HEK293 (cell line): ENCODE data around the gene IFIH1.

Experiments
- CTCF ChIA-PET: fragments of 350-600 bp; formaldehyde crosslinking; extraction: SDS; loops from one replicate; lab custom pipeline; 2021; ENCODE audit warnings: antibody characterized with exemption; lab: Yijun Ruan, JAX
- POLR2A ChIA-PET: fragments of 300-600 bp; formaldehyde crosslinking; extraction: SDS; loops from one replicate; lab custom pipeline; 2020; ENCODE audit warnings: antibody characterized with exemption, inconsistent platforms; lab: Yijun Ruan, JAX
- H3K27ac ChIP-seq: fragments of 200-500 bp; sonication (Bioruptor generic); 2 replicates; pipeline ENCODE4 v1.5.1; 2014; ENCODE audit warnings: low read depth, low read length, control low read depth, inconsistent platforms; ENCODE audit errors: extremely low read depth
- H3K36me3 ChIP-seq, 2 experiments: fragments of 200-500 bp in 1 of 2; sonication (Bioruptor generic) in 1 of 2; 1 replicate in 1 of 2; 2 replicates in 1 of 2; pipeline ENCODE4 v1.5.1; 2014 to 2017; ENCODE audit warnings: inconsistent platforms in 2 of 2, low read length in 2 of 2; ENCODE audit not compliant: control insufficient read depth in 2 of 2, insufficient read depth in 1 of 2
- H3K4me1 ChIP-seq: fragments of 200-500 bp; sonication (Bioruptor generic); 2 replicates; pipeline ENCODE4 v1.5.1; 2014; ENCODE audit warnings: mild to moderate bottlenecking, low read length, inconsistent platforms; ENCODE audit not compliant: control insufficient read depth, insufficient read depth
- H3K4me3 ChIP-seq: 2 replicates; pipeline ENCODE4 v1.5.1; 2011; ENCODE audit warnings: low read depth, mild to moderate bottlenecking, control low read depth, low read length, moderate library complexity
- H3K9me3 ChIP-seq: fragments of 200-500 bp; sonication (Bioruptor generic); 2 replicates; pipeline ENCODE4 v1.5.1; 2014; ENCODE audit warnings: low read depth, low read length, inconsistent platforms; ENCODE audit not compliant: control insufficient read depth, insufficient read depth
- GLIS2 ChIP-seq: fragments of 450-650 bp; formaldehyde crosslinking; IDR thresholded peaks from 2 replicates; pipeline ENCODE4 v1.5.1; 2016; ENCODE audit warnings: missing biosample characterization, missing genetic modification characterization
- HOXC10 ChIP-seq: sonication (generic); formaldehyde crosslinking; IDR thresholded peaks from 2 replicates; pipeline ENCODE4 v1.8.1; 2023; ENCODE audit warnings: mild to moderate bottlenecking, missing genetic modification reagents
- PATZ1 ChIP-seq: fragments of 450-650 bp; formaldehyde crosslinking; IDR thresholded peaks from 2 replicates; pipeline ENCODE4 v1.5.1; 2016; ENCODE audit warnings: missing biosample characterization, missing genetic modification characterization
- PRDM1 ChIP-seq: fragments of 450-650 bp; formaldehyde crosslinking; IDR thresholded peaks from 2 replicates; pipeline ENCODE4; 2016; ENCODE audit warnings: missing biosample characterization, missing genetic modification characterization
- TCF7L2 ChIP-seq: IDR thresholded peaks from 2 replicates; pipeline ENCODE4 v1.6.1; 2011; ENCODE audit warnings: low read depth, mild to moderate bottlenecking, inconsistent platforms, low read length, moderate library complexity, borderline replicate concordance
- YY1 ChIP-seq: fragments of 450-650 bp; formaldehyde crosslinking; IDR thresholded peaks from 2 replicates; pipeline ENCODE4 v1.5.1; 2018; ENCODE audit warnings: missing biosample characterization, missing genetic modification characterization
- ZBTB6 ChIP-seq: fragments of 450-650 bp; formaldehyde crosslinking; IDR thresholded peaks from 2 replicates; pipeline ENCODE4 v1.5.1; 2017; ENCODE audit warnings: missing biosample characterization, missing genetic modification characterization
- ZNF114 ChIP-seq: fragments of 450-650 bp; formaldehyde crosslinking; IDR thresholded peaks from 2 replicates; pipeline ENCODE4 v1.5.0; 2017; ENCODE audit warnings: missing biosample characterization, missing genetic modification characterization
- ZNF148 ChIP-seq: fragments of 450-650 bp; formaldehyde crosslinking; IDR thresholded peaks from 2 replicates; pipeline ENCODE4 v1.5.0; 2017; ENCODE audit warnings: missing biosample characterization, missing genetic modification characterization, borderline replicate concordance
- ZNF155 ChIP-seq: fragments of 450-650 bp; formaldehyde crosslinking; IDR thresholded peaks from 2 replicates; pipeline ENCODE4 v1.5.1; 2016; ENCODE audit warnings: missing biosample characterization, missing genetic modification characterization
- ZNF266 ChIP-seq: fragments of 450-650 bp; formaldehyde crosslinking; IDR thresholded peaks from 2 replicates; pipeline ENCODE4 v1.5.1; 2016; ENCODE audit warnings: missing biosample characterization, missing genetic modification characterization, low read depth
- ZNF324 ChIP-seq: fragments of 450-650 bp; formaldehyde crosslinking; IDR thresholded peaks from 2 replicates; pipeline ENCODE4 v1.5.1; 2016; ENCODE audit warnings: missing biosample characterization, missing genetic modification characterization
- ZNF354C ChIP-seq: fragments of 450-650 bp; formaldehyde crosslinking; IDR thresholded peaks from 2 replicates; pipeline ENCODE4 v1.5.1; 2016; ENCODE audit warnings: missing biosample characterization, missing genetic modification characterization, low read depth, borderline replicate concordance
- ZNF366 ChIP-seq: fragments of 450-650 bp; formaldehyde crosslinking; conservative IDR thresholded peaks from 2 replicates; pipeline ENCODE4 v1.5.1; 2016; ENCODE audit warnings: missing biosample characterization, missing genetic modification characterization
- ZNF404 ChIP-seq: fragments of 450-650 bp; formaldehyde crosslinking; IDR thresholded peaks from 2 replicates; pipeline ENCODE4 v1.5.1; 2017; ENCODE audit warnings: missing biosample characterization, missing genetic modification characterization
- ZNF518A ChIP-seq: fragments of 450-650 bp; formaldehyde crosslinking; conservative IDR thresholded peaks from 2 replicates; pipeline ENCODE4 v1.5.1; 2016; ENCODE audit warnings: low read depth, missing biosample characterization, missing genetic modification characterization
- ZNF580 ChIP-seq: fragments of 450-650 bp; formaldehyde crosslinking; IDR thresholded peaks from 2 replicates; pipeline ENCODE4 v1.5.1; 2016; ENCODE audit warnings: missing biosample characterization, missing genetic modification characterization
- ZNF610 ChIP-seq: fragments of 450-650 bp; formaldehyde crosslinking; IDR thresholded peaks from 2 replicates; pipeline ENCODE4 v1.5.1; 2016; ENCODE audit warnings: missing biosample characterization, missing genetic modification characterization, borderline replicate concordance
- ZNF677 ChIP-seq: fragments of 450-650 bp; IDR thresholded peaks from 2 replicates; pipeline ENCODE4 v1.5.0; 2018; ENCODE audit warnings: missing biosample characterization, mild to moderate bottlenecking, missing genetic modification characterization, moderate library complexity
- ZNF692 ChIP-seq: fragments of 450-650 bp; formaldehyde crosslinking; IDR thresholded peaks from 2 replicates; pipeline ENCODE4 v1.5.1; 2016; ENCODE audit warnings: missing biosample characterization, missing genetic modification characterization
- ZNF704 ChIP-seq: fragments of 450-650 bp; formaldehyde crosslinking; IDR thresholded peaks from 2 replicates; pipeline ENCODE4 v1.5.1; 2016; ENCODE audit warnings: missing biosample characterization, missing genetic modification characterization
- ZNF776 ChIP-seq: fragments of 450-650 bp; formaldehyde crosslinking; IDR thresholded peaks from 2 replicates; pipeline ENCODE4 v1.5.0; 2017; ENCODE audit warnings: missing biosample characterization, missing genetic modification characterization, borderline replicate concordance
- ZNF792 ChIP-seq: fragments of 450-650 bp; formaldehyde crosslinking; IDR thresholded peaks from 2 replicates; pipeline ENCODE4 v1.5.1; 2016; ENCODE audit warnings: missing biosample characterization, missing genetic modification characterization
- ZNF830 ChIP-seq: fragments of 450-650 bp; IDR thresholded peaks from 2 replicates; pipeline ENCODE4 v1.5.0; 2018; ENCODE audit warnings: missing biosample characterization, missing genetic modification characterization, low read depth, mild to moderate bottlenecking, moderate library complexity
- ZSCAN23 ChIP-seq: fragments of 450-650 bp; formaldehyde crosslinking; IDR thresholded peaks from 2 replicates; pipeline ENCODE4 v1.5.1; 2016; ENCODE audit warnings: missing biosample characterization, missing genetic modification characterization

IFIH1 gene

GRCh38 chr2:162221064-162221463, 97.4 kb downstream of the IFIH1 start (continued):
- TF ChIP-seq ZBTB6 (tag by site-specific recombination) = no peak
- no peak for TF ChIP-seq GLIS2 (tag by site-specific recombination)
- TF ChIP-seq ZNF792 (tag by site-specific recombination) = no peak
- TF ChIP-seq YY1 (tag by site-specific recombination) = no peak
- no peak for TF ChIP-seq ZNF404 (tag by site-specific recombination)
- TF ChIP-seq ZNF610 (tag by site-specific recombination) = no peak
- peak; percentile 76 for TF ChIP-seq PRDM1 (tag by site-specific recombination)
- TF ChIP-seq ZNF114 (tag by site-specific recombination) = no peak
- TF ChIP-seq ZNF324 = no peak
- no peak for TF ChIP-seq ZNF830 (tag by site-specific recombination)
- 0 out of 2 replicates have a peak, but pooled peaks have one; percentile 16 for TF ChIP-seq ZNF580 (tag by site-specific recombination)
- no peak for TF ChIP-seq TCF7L2
- no peak for TF ChIP-seq ZNF692 (tag by site-specific recombination)
- no peak for TF ChIP-seq ZSCAN23
- TF ChIP-seq ZNF518A (tag by site-specific recombination) = no peak

GRCh38 chr2:162220368-162220767, 98.1 kb downstream of the IFIH1 start:
- H3K27ac ChIP-seq = no peak overlapping the region
- H3K9me3 ChIP-seq = no peaks in the 10 kb centered on the region
- ChIA-PET POLR2A (no interaction called here), CTCF (interaction anchor here (0.6 to 5.5 kb wide), 32 partner anchors 10 to 395 kb away, joined by 3 to 130 read pairs (median 4); partner anchors contain the start of gene FAP)
- peaks cover 3% of the 10 kb centered on the region; the same call in 1 of the 2 replicates for H3K4me1 ChIP-seq
- H3K4me3 ChIP-seq = no peak overlapping the region
- no peaks in the 10 kb centered on the region for H3K36me3 ChIP-seq
- TF ChIP-seq ZNF354C (no peak), ZNF155 (no peak), ZNF366 (tag by site-specific recombination) (no peak), ZNF677 (tag by site-specific recombination) (no peak), ZNF704 (tag by site-specific recombination) (no peak), HOXC10 (CRISPR knock-in tag) (no peak), ZNF148 (tag by site-specific recombination) (no peak), ZNF266 (tag by site-specific recombination) (no peak), PATZ1 (tag by site-specific recombination) (no peak), ZNF776 (tag by site-specific recombination) (no peak)
